RWPE1 (cell line): ENCODE results near the gene TMEM17.
A peak's percentile ranks its signal among the peaks of the same experiment; 100 is the strongest.

Experiments
- CTCF ChIA-PET: fragments of 350-600 bp; sonication (Branson Sonifier 250); formaldehyde crosslinking; extraction: SDS; loops from one replicate; lab custom pipeline; 2021; lab: Yijun Ruan, JAX
- POLR2A ChIA-PET: fragments of 400-600 bp; formaldehyde crosslinking; extraction: SDS; loops from one replicate; lab custom pipeline; 2020; ENCODE audit warnings: antibody characterized with exemption; ENCODE audit not compliant: low non-redundant PET; lab: Yijun Ruan, JAX
- DNase-seq: peaks from one replicate; pipeline ENCODE4 v3.0.0; 2012; ENCODE audit warnings: low spot score
- H3K27ac ChIP-seq: fragments of 450-650 bp; 2 replicates; pipeline ENCODE4 v1.5.1; 2017
- TF ChIP-seq, protein P1 (sequence below): fragments of 450-650 bp; conservative IDR thresholded peaks from 2 replicates; pipeline ENCODE4 v1.5.1; 2017; ENCODE audit warnings: low read depth, mild to moderate bottlenecking

The TMEM17 gene

GRCh38 chr2:62511636-62512035 is 5.6 kb upstream of the TMEM17 start:
- DNase-seq = no peak
- POLR2A ChIA-PET = interaction anchor here (0.5 kb wide), 1 partner anchor 153 kb away, joined by 5 read pairs; no protein-coding TSS in a partner anchor
- TF ChIP-seq, protein P1, sequence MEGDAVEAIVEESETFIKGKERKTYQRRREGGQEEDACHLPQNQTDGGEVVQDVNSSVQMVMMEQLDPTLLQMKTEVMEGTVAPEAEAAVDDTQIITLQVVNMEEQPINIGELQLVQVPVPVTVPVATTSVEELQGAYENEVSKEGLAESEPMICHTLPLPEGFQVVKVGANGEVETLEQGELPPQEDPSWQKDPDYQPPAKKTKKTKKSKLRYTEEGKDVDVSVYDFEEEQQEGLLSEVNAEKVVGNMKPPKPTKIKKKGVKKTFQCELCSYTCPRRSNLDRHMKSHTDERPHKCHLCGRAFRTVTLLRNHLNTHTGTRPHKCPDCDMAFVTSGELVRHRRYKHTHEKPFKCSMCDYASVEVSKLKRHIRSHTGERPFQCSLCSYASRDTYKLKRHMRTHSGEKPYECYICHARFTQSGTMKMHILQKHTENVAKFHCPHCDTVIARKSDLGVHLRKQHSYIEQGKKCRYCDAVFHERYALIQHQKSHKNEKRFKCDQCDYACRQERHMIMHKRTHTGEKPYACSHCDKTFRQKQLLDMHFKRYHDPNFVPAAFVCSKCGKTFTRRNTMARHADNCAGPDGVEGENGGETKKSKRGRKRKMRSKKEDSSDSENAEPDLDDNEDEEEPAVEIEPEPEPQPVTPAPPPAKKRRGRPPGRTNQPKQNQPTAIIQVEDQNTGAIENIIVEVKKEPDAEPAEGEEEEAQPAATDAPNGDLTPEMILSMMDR = no peak
- CTCF ChIA-PET = no interaction called here
- no peak overlapping the region for H3K27ac ChIP-seq

DNA sequence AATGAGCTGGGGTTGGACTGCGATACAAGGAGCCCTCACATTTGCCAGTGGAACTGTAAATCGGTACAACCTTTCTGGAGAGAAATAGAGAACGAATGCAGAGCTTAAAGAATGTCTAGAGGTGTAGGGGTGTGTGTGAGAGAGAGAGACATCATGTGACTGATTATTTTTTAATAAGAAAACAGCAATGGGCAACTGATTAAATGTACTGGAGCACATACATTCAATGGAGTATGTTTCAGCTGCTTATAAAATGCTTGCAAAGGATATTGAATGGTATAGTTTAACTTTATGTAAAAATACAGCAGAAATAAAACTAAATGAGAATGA is 391 bp upstream of the TMEM17 start:
- TF ChIP-seq, protein P1 = no peak
- ChIA-PET CTCF (interaction anchor here (0.6 kb wide), 2 partner anchors 280 to 1470 kb away, joined by 3 to 8 read pairs; no protein-coding TSS in a partner anchor), POLR2A (interaction anchor here (0.8 to 1.4 kb wide), 2 partner anchors 49 to 199 kb away, joined by 3 to 8 read pairs; partner anchors contain the start of gene EHBP1)
- no peak for DNase-seq
- peak overlapping the region; percentile 84 for H3K27ac ChIP-seq

DNA sequence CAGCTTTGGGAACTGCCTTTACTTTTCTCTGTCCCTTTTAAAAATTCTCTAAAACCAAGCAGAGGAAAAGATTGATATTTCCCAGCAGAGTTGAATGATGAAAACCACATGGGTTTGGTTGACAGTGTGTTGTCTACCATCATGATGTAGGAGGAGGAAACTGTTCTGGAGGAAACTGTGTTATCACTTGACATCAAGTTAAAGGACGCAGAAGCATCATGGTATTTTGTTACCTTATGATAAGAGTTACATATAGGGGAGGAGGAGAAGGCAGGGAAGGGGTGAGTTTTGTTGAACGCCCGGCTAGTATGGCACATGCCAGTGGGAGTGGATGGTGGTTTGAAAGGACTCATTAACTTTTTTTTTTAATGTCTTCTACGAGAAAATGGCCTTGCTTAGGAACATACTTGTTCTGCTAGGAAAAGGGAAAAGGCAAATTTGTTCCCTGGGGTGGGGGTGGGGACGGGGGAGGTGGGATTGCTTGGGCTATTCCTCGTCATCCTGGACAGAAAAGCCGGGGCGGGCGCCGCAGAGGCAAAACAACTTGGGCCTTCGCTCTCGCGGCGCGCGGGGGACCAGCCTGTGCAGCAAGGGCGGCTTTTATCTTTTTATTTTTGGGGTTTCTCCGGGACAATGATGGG is 766 bp downstream of the TMEM17 start:
- H3K27ac ChIP-seq = peak overlapping the region; percentile 84
- TF ChIP-seq, protein P1 = no peak
- CTCF ChIA-PET = no interaction called here
- peak; percentile 3 for DNase-seq
- POLR2A ChIA-PET = interaction anchor here (0.9 to 1.4 kb wide), 2 partner anchors 48 to 73 kb away, joined by 3 to 5 read pairs; no protein-coding TSS in a partner anchor

GRCh38 chr2:62504657-62505056 is 1.3 kb downstream of the TMEM17 start:
- no peak overlapping the region for H3K27ac ChIP-seq
- ChIA-PET POLR2A (no interaction called here), CTCF (no interaction called here)
- TF ChIP-seq, protein P1 = no peak
- DNase-seq = no peak

- ChIA-PET POLR2A (no interaction called here), CTCF (interaction anchor here (0.7 kb wide), 1 partner anchor 272 kb away, joined by 4 read pairs; no protein-coding TSS in a partner anchor)
- no peak for DNase-seq
- H3K27ac ChIP-seq = no peak overlapping the region
- TF ChIP-seq, protein P1 = no peak
Measured at GRCh38 chr2:62501794-62502500, 4.0 kb downstream of the TMEM17 start.

DNA sequence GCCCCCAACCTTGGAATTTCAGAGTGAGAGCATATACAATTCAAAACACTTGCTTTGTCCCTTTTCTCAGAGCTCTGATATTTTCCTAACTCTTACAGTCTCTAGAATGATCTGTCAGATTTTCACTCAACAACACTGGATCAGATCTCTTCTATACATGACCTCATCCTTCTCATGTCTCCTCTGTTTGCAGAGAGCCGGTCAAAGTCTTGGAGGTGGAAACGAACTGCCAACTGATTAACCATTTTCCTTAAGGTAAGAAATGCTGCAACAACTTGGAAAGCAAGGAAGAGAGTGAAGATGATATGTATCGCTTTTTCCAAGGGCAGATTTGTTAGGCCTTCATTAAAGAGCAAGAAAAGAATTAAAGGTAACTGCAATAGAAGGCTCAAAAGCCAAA is 4.9 kb downstream of the TMEM17 start:
- ChIA-PET POLR2A (no interaction called here), CTCF (interaction anchor here (0.6 kb wide), 1 partner anchor 291 kb away, joined by 4 read pairs; no protein-coding TSS in a partner anchor)
- no peak for DNase-seq
- no peak overlapping the region for H3K27ac ChIP-seq
- TF ChIP-seq, protein P1 = no peak
